Measurements from ENCODE around the gene PLCXD1.
"Not testable (repeated sequence)": the region's sequence is repeated elsewhere in the genome, so short reads cannot be mapped to it uniquely, and the experiment has no call there.

Gene PLCXD1

DNA sequence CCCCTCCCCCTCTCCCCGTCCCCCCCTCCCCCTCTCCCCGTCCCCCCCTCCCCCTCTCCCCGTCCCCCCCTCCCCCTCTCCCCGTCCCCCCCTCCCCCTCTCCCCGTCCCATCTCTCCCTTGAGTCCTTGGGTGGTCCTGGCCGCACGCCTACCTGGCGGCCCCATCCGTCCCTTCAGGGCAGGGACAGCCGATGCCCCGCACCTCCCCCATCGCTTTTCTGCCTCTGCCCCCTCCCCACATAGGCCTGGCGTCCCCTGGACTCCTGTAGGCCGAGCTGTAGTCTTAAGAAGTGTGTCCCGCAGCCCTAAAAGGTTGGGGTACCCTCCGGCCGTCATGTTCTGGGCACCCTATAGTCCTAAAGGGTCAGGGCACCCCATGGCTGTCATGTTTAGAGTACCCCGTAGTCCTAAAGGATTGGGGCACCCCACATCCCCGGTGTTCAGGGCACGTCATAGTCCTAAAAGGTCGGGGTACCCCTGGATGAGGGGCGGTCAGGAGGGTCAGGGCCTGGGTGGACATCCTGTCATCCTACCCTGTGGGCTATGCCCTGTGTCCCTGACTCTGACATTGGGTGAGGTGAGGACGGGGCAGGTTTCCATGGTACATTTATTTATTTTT lies 48.2 kb downstream of the PLCXD1 start:
- no peak overlapping the region for H3K4me3 ChIP-seq (ENCODE audit: low read length)
- no peak for DNase-seq (ENCODE audit: low read depth, low spot score)

DNA sequence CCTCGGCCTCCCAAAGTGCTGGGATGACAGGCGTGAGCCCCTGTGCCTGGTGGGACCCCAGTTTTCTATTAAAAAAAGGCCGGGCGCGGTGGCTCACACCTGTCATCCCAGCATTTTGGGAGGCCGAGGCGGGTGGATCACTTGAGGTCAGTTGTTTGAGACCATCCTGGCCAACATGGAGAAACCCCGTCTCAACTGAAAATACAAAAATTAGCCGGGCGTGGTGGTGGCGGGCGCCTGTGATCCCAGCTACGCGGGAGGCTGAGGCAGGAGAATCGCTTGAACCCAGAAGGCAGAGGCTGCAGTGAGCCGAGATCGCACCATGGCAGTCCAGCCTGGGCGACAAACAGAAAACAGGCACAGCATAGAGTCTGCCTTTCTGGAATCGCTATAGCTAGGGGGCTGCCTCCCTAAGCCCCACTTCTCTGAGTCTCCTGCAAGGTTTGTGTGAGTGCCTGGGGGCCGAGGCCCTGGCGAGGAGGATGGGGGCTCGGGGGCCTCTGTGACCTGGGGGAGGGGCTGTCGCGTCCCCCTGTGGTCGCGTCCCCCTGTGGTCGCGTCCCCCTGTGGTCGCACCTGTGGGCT lies 49.1 kb downstream of the PLCXD1 start:
- H3K4me3 ChIP-seq (ENCODE audit: low read length); DNase-seq (ENCODE audit: low read depth, low spot score): not testable (repeated sequence)

- H3K4me3 ChIP-seq (ENCODE audit: low read length), result no peak overlapping the region
- DNase-seq (ENCODE audit: low read depth, low spot score), result no peak
These were observed 49.6 kb downstream of the PLCXD1 start for GRCh38 chrX:330726-331150.

GRCh38 chrX:331151-331824 lies 50.1 kb downstream of the PLCXD1 start:
- DNase-seq (ENCODE audit: low read depth, low spot score), result no peak
- H3K4me3 ChIP-seq (ENCODE audit: low read length), result no peak overlapping the region

- H3K4me3 ChIP-seq (ENCODE audit: low read length), result no peak overlapping the region
- DNase-seq (ENCODE audit: low read depth, low spot score), result no peak
These were observed 50.8 kb downstream of the PLCXD1 start for GRCh38 chrX:331825-332495.

DNA sequence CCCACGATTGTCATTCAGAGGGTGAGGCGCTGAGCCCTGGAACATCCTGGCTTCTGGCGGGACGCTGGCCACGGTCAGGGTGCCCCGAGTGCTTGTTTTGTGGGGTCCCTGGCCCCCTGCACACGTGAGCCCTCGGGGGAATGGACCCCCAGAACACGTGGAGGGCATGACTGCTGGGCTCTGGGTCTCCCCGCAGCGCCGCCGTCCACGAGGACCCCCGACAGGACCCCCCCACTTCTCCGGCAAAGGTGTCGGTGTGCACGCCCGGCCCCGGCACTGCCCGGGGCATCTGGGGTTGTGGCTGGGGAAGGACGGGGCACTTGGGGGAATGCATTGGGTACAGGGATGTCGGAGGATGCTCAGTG lies 51.3 kb downstream of the PLCXD1 start:
- no peak overlapping the region for H3K4me3 ChIP-seq (ENCODE audit: low read length)
- no peak for DNase-seq (ENCODE audit: low read depth, low spot score)

DNA sequence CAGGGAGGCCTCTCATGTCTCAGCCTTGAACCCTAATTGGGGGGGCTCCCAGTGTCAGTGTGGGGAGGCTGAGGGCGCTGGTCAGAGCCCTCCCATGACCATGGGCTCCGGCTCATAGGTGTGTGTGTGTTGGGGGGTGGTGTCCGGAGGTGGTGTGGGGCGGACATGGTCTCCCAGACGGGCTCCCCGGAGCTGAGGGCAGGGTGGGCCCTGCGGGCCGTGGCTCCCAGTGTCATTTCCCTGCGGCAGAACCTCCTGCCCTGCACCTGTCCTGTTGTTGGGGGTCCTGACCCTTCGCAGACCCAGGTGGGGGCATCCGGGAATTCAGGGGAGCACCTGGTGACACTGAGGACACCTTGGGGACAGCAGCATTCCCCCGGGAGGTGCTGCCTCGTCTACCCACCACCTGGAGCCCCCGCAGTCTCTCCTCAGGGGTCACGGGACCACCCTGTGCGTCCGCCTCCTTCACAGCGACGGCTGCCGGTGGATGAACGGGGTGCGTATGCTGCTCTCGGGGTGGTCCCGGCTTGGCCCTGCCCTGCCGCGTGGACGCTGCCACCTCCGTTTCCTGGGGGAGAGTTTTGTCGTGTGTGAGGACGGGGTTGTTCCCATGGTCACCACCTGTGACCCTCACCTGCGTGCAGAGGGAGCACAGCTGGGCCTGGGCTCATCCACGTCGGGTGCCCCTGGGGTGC lies 51.9 kb downstream of the PLCXD1 start:
- H3K4me3 ChIP-seq (ENCODE audit: low read length), result no peak overlapping the region
- DNase-seq (ENCODE audit: low read depth, low spot score), result no peak

- no peak overlapping the region for H3K4me3 ChIP-seq (ENCODE audit: low read length)
- DNase-seq (ENCODE audit: low read depth, low spot score), result no peak
These were observed 52.6 kb downstream of the PLCXD1 start for GRCh38 chrX:333611-334311.

GRCh38 chrX:334331-334891 lies 53.2 kb downstream of the PLCXD1 start:
- no peak overlapping the region for H3K4me3 ChIP-seq (ENCODE audit: low read length)

GRCh38 chrX:334971-335757 lies 54.0 kb downstream of the PLCXD1 start:
- no peak overlapping the region for H3K4me3 ChIP-seq (ENCODE audit: low read length)
- no peak for DNase-seq (ENCODE audit: low read depth, low spot score)

More at GRCh38 chrX:334331-334891, 53.2 kb downstream of the PLCXD1 start:
- DNase-seq (ENCODE audit: low read depth, low spot score), result no peak

- DNase-seq (ENCODE audit: low read depth, low spot score), result no peak
- no peak overlapping the region for H3K4me3 ChIP-seq (ENCODE audit: low read length)
These were observed 54.6 kb downstream of the PLCXD1 start for GRCh38 chrX:335758-336155.

GRCh38 chrX:336227-336626 lies 55.0 kb downstream of the PLCXD1 start:
- DNase-seq (ENCODE audit: low read depth, low spot score), result no peak
- no peak overlapping the region for H3K4me3 ChIP-seq (ENCODE audit: low read length)

- H3K4me3 ChIP-seq (ENCODE audit: low read length), result no peak overlapping the region
- DNase-seq (ENCODE audit: low read depth, low spot score), result no peak
These were observed 56.2 kb downstream of the PLCXD1 start for GRCh38 chrX:337331-337831.

- DNase-seq (ENCODE audit: low read depth, low spot score), result no peak
- no peak overlapping the region for H3K4me3 ChIP-seq (ENCODE audit: low read length)
These were observed 57.2 kb downstream of the PLCXD1 start for GRCh38 chrX:338281-338835.

DNA sequence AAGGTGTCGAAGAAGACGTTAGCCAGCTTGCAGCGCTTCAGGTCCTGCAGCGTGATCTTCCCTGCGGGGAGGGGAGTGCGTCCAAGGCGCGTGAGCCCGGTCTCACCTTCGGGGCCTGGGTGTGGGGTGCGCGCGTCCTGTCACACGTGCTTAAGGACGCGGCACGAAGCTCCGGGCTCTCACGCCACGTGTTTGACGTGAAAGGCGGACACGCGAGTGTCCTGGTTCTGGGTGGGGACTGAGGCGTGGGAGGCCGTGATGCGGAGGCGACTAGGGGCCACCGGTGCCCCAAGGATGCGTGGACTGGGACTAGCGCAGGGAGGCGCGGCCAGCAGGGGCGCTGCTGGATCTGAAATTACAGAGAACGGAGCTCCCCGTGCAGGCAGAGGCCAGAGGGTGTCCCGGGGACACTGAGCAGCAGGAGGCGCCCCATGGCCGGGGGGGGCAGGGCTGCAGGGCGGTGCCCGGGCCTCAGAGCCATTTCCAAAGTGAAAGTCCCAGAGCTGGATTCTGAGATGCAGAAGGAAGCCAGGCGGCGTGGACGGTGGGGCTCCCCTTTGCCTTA lies 57.7 kb downstream of the PLCXD1 start:
- no peak overlapping the region for H3K4me3 ChIP-seq (ENCODE audit: low read length)
- no peak for DNase-seq (ENCODE audit: low read depth, low spot score)

GRCh38 chrX:340121-340520 lies 58.9 kb downstream of the PLCXD1 start:
- DNase-seq (ENCODE audit: low read depth, low spot score), result no peak

More at GRCh38 chrX:340121-340520, 58.9 kb downstream of the PLCXD1 start:
- no peak overlapping the region for H3K4me3 ChIP-seq (ENCODE audit: low read length)

Measured in Jurkat, Clone E6-1 (cell line).